A673 (cell line): ENCODE data around the gene PRDM16. TPM values are rescaled to one million over a fixed set of nuclear protein-coding genes. Genes with fewer than 3 reads are reported as not detected.

Source experiments
- BruUV-seq: library from RNA; stranded (reverse); fragments of 400-500 nt; replicated peaks from 2 replicates; lab custom pipeline; 2021; lab: Mats Ljungman, UMichigan
- CTCF ChIA-PET: fragments of 300-600 bp; sonication (Branson Sonifier 250); formaldehyde crosslinking; loops from one replicate; lab custom pipeline; 2022; ENCODE audit warnings: antibody characterized with exemption; lab: Charles Lee
- POLR2A ChIA-PET: fragments of 300-600 bp; sonication (Branson Sonifier 250); formaldehyde crosslinking; loops from one replicate; lab custom pipeline; 2022; ENCODE audit warnings: antibody characterized with exemption; ENCODE audit not compliant: low non-redundant PET; lab: Charles Lee
- DNase-seq: peaks from one replicate; pipeline ENCODE4 v3.0.0-alpha.2; 2015; ENCODE audit warnings: low spot score
- H3K27ac ChIP-seq: fragments of 200-600 bp; sonication (generic); 2 replicates; pipeline ENCODE4 v1.5.1; 2016; ENCODE audit warnings: mixed run types, low read depth, mild to moderate bottlenecking, mixed read lengths, antibody characterized with exemption, low read length; ENCODE audit not compliant: poor library complexity, severe bottlenecking
- H3K27me3 ChIP-seq: fragments of 200-600 bp; sonication (generic); replicated peaks from 2 replicates; pipeline ENCODE4 v1.6.1; 2017; ENCODE audit warnings: mixed run types, low read depth, mild to moderate bottlenecking, mixed read lengths, antibody characterized with exemption, low read length; ENCODE audit not compliant: insufficient read depth, poor library complexity
- H3K36me3 ChIP-seq: fragments of 200-600 bp; sonication (generic); 2 replicates; pipeline ENCODE4 v1.6.1; 2016; ENCODE audit warnings: mixed run types, mild to moderate bottlenecking, mixed read lengths, antibody characterized with exemption, low read length; ENCODE audit not compliant: insufficient read depth, poor library complexity, severe bottlenecking
- H3K4me1 ChIP-seq: fragments of 200-600 bp; sonication (generic); 2 replicates; pipeline ENCODE4 v1.6.1; 2017; ENCODE audit warnings: mixed run types, mild to moderate bottlenecking, mixed read lengths, antibody characterized with exemption, low read length; ENCODE audit not compliant: insufficient read depth, poor library complexity, severe bottlenecking
- H3K4me3 ChIP-seq: fragments of 200-600 bp; sonication (generic); 2 replicates; pipeline ENCODE4 v1.5.1; 2016; ENCODE audit warnings: low read depth, mixed run types, mild to moderate bottlenecking, mixed read lengths, low read length; ENCODE audit not compliant: poor library complexity, severe bottlenecking
- H3K9me3 ChIP-seq: fragments of 200-600 bp; sonication (generic); 2 replicates; pipeline ENCODE4 v1.6.1; 2016; ENCODE audit warnings: mixed run types, low read depth, mild to moderate bottlenecking, mixed read lengths, antibody characterized with exemption, low read length; ENCODE audit not compliant: poor library complexity, severe bottlenecking
- EZH2 ChIP-seq: fragments of 200-600 bp; sonication (generic); IDR thresholded peaks from 2 replicates; pipeline ENCODE4 v1.6.1; 2017; ENCODE audit warnings: borderline replicate concordance, low read depth, mild to moderate bottlenecking, mixed read lengths, antibody characterized with exemption, low read length; ENCODE audit not compliant: poor library complexity, severe bottlenecking
- intact Hi-C: fragments of 100-400 bp; cut with micrococcal nuclease; formaldehyde crosslinking; loops from one replicate; pipeline ENCODE4 v1.10.0; 2022; ENCODE audit not compliant: unreplicated experiment
- total RNA-seq: library from RNA; stranded (reverse); gene quantifications from 2 replicates; pipeline ENCODE4 v1.2.3, GENCODE V29; 2021
- TF ChIP-seq, protein P1 (sequence below): fragments of 300-800, 200-600 bp; sonication (generic); conservative IDR thresholded peaks from 2 replicates; pipeline ENCODE4 v1.5.1; 2017; ENCODE audit warnings: low read depth, mild to moderate bottlenecking, antibody characterized with exemption, low read length, moderate library complexity, mixed read lengths

The PRDM16 gene
- total RNA-seq, 1 experiment from 2014 or later = 0.49 TPM

DNA sequence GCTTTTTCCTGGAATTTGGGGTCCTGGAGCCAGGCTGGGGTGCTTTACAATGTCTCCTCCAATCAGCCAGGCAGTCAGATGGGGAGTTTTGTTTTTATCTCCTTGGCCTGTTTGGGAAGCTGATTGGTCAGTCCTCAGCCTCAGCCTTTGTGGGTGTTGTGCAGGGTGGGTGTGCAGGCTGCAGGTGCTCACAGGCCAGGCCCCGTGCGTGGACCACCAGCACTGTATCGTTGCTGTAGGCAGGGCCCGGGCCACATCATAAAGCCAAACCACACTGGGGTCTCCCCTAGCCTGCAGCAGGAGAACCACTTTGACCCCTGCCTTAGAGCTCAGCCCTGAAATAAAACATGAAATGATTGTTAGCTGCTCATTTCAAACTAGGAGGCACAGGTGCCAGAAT, 8.6 kb downstream of the PRDM16 start:
- POLR2A ChIA-PET = no interaction called here
- no peak for TF ChIP-seq EZH2
- TF ChIP-seq, protein P1, sequence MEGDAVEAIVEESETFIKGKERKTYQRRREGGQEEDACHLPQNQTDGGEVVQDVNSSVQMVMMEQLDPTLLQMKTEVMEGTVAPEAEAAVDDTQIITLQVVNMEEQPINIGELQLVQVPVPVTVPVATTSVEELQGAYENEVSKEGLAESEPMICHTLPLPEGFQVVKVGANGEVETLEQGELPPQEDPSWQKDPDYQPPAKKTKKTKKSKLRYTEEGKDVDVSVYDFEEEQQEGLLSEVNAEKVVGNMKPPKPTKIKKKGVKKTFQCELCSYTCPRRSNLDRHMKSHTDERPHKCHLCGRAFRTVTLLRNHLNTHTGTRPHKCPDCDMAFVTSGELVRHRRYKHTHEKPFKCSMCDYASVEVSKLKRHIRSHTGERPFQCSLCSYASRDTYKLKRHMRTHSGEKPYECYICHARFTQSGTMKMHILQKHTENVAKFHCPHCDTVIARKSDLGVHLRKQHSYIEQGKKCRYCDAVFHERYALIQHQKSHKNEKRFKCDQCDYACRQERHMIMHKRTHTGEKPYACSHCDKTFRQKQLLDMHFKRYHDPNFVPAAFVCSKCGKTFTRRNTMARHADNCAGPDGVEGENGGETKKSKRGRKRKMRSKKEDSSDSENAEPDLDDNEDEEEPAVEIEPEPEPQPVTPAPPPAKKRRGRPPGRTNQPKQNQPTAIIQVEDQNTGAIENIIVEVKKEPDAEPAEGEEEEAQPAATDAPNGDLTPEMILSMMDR = no peak
- no TSS peak for BruUV-seq
- no peak overlapping the region for H3K27ac ChIP-seq
- no peaks in the 10 kb centered on the region for H3K36me3 ChIP-seq
- H3K4me3 ChIP-seq = no peak overlapping the region
- DNase-seq = no peak
- H3K4me1 ChIP-seq = no peaks in the 10 kb centered on the region
- H3K27me3 ChIP-seq = peaks cover 53% of the 10 kb centered on the region
- intact Hi-C loops = no loop called here
- H3K9me3 ChIP-seq = no peaks in the 10 kb centered on the region
- CTCF ChIA-PET = no interaction called here

DNA sequence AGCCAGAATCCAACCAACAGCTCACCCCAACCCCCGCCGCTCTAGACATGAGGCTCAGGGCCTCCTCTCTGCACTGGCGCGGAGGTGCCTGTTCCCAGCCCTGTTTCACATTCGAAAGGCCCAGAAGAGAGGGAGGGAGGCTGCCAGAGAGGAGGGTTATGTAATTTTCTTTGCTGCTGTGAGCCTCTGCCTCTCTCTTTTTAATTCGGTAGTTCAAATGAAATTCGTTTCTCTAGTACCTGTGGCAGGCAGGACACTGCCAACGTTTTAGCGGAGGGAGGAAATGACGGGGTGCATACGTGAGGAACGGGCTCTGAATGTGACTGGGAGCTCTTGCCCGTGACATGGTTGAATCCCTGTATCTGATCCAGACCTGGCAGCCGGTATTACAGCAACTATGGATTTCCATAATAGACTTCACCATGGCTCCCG, 9.4 kb downstream of the PRDM16 start:
- peaks cover 48% of the 10 kb centered on the region for H3K27me3 ChIP-seq
- TF ChIP-seq, protein P1 = no peak
- no peak for TF ChIP-seq EZH2
- no peaks in the 10 kb centered on the region for H3K9me3 ChIP-seq
- H3K27ac ChIP-seq = no peak overlapping the region
- ChIA-PET POLR2A (no interaction called here), CTCF (no interaction called here)
- no peak for DNase-seq
- no peak overlapping the region for H3K4me3 ChIP-seq
- no peaks in the 10 kb centered on the region for H3K4me1 ChIP-seq
- intact Hi-C loops = no loop called here
- no TSS peak for BruUV-seq
- H3K36me3 ChIP-seq = no peaks in the 10 kb centered on the region

DNA sequence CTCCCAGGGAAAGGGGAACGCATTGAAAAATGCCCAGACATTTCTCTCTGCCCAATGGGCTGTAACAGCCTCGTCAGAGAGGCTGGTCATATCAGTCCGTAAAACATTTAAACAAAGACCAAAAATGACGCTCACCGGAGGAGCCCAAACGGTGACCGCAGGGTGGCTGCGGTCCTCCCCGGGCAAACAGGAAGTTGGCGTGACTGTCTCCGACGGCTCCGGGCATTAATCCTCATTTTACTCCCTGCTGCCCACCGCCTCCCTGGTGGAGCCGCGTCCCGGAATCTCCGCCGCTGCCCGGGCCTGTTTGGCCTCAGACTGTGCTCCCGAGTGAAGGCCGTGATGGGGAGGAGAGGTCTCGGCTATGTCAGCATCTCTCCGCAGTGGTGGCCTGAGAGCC, 9.9 kb downstream of the PRDM16 start:
- intact Hi-C loops = no loop called here
- no peak for DNase-seq
- POLR2A ChIA-PET = no interaction called here

More for the DNA sequence above, 9.9 kb downstream of the PRDM16 start:
- H3K36me3 ChIP-seq = no peaks in the 10 kb centered on the region
- H3K27me3 ChIP-seq = peaks cover 48% of the 10 kb centered on the region
- TF ChIP-seq, protein P1 = no peak
- TF ChIP-seq EZH2 = no peak
- no peaks in the 10 kb centered on the region for H3K4me1 ChIP-seq
- H3K4me3 ChIP-seq = no peak overlapping the region
- no peaks in the 10 kb centered on the region for H3K9me3 ChIP-seq
- BruUV-seq = no TSS peak
- no peak overlapping the region for H3K27ac ChIP-seq
- CTCF ChIA-PET = no interaction called here
